Erythroblast (primary cell): ENCODE measurements around the gene IGFL2.

Source experiments
- GATA1 ChIP-seq: IDR thresholded peaks from 2 replicates; pipeline ENCODE4 v1.6.1; 2011; ENCODE audit warnings: low read depth, mild to moderate bottlenecking, control low read depth, low read length, moderate library complexity
- POLR2A ChIP-seq: IDR thresholded peaks from 2 replicates; pipeline ENCODE4 v1.6.1; 2011; ENCODE audit warnings: mild to moderate bottlenecking, low read length

DNA sequence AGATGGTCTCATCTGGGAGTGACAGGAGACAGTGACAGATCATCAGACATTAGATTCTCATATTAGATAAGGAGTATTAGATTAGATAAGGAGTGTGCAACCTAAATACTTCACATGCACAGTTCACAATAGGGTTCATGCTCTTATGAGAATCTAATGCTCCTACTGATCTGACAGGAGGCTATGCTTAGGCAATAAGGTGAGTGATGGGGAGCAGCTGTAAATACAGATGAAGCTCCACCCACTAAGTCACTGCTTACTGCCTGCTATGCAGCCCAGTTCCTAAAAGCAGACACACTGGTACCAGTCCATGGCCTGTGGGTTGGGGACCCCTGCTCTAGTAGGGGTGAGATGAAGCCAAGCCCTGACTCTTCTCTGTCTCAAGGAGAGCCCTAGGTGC lies 13.5 kb upstream of the IGFL2 start:
- no peak for TF ChIP-seq POLR2A
- no peak for TF ChIP-seq GATA1
